ENCODE results near the gene PGPEP1. TPM values are rescaled to one million over a fixed set of nuclear protein-coding genes. Genes with fewer than 3 reads are reported as not detected.
A peak's percentile ranks its signal among the peaks of the same experiment; 100 is the strongest.
"Not testable (repeated sequence)": the region's sequence is repeated elsewhere in the genome, so short reads cannot be mapped to it uniquely, and the experiment has no call there.

PGPEP1 gene
- total RNA-seq, 1 donor from 2014 or later = 18.3 TPM

- DNase-seq (ENCODE audit: low spot score in 2 of 2) (no peak), FAIRE-seq (no peak)
Observed at GRCh38 chr19:18307271-18307681, 33.1 kb upstream of the PGPEP1 start.

- no peak for DNase-seq (ENCODE audit: low spot score in 2 of 2)
- no peak for FAIRE-seq
Observed at GRCh38 chr19:18308051-18308947, 32.1 kb upstream of the PGPEP1 start.

- DNase-seq (ENCODE audit: low spot score in 2 of 2) (no peak), FAIRE-seq (no peak)
Observed at GRCh38 chr19:18308948-18309325, 31.5 kb upstream of the PGPEP1 start.

- no peak for DNase-seq (ENCODE audit: low spot score in 2 of 2)
- FAIRE-seq = no peak
Observed at GRCh38 chr19:18309525-18310064, 30.8 kb upstream of the PGPEP1 start.

GRCh38 chr19:18310118-18310909, 30.1 kb upstream of the PGPEP1 start:
- DNase-seq (ENCODE audit: low spot score in 2 of 2) = no peak
- FAIRE-seq = no peak

GRCh38 chr19:18310966-18311365, 29.4 kb upstream of the PGPEP1 start:
- no peak for FAIRE-seq
- no peak for DNase-seq (ENCODE audit: low spot score in 2 of 2)

- no peak for DNase-seq (ENCODE audit: low spot score in 2 of 2)
- FAIRE-seq = no peak
Observed at GRCh38 chr19:18311502-18312091, 28.8 kb upstream of the PGPEP1 start.

- DNase-seq (ENCODE audit: low spot score in 2 of 2) (no peak), FAIRE-seq (no peak)
Observed at GRCh38 chr19:18312092-18312534, 28.3 kb upstream of the PGPEP1 start.

- DNase-seq (ENCODE audit: low spot score in 2 of 2) (no peak), FAIRE-seq (no peak)
Observed at GRCh38 chr19:18313398-18313797, 27.0 kb upstream of the PGPEP1 start.

- no peak for FAIRE-seq
- no peak for DNase-seq (ENCODE audit: low spot score in 2 of 2)
Observed at GRCh38 chr19:18317961-18318800, 22.2 kb upstream of the PGPEP1 start.

- no peak for DNase-seq (ENCODE audit: low spot score in 2 of 2)
- FAIRE-seq = no peak
Observed at GRCh38 chr19:18319591-18320135, 20.7 kb upstream of the PGPEP1 start.

GRCh38 chr19:18320865-18321733, 19.3 kb upstream of the PGPEP1 start:
- DNase-seq (ENCODE audit: low spot score in 2 of 2) = no peak
- no peak for FAIRE-seq

- no peak for FAIRE-seq
- DNase-seq (ENCODE audit: low spot score in 2 of 2) = no peak
Observed at GRCh38 chr19:18321734-18322102, 18.7 kb upstream of the PGPEP1 start.

- FAIRE-seq (no peak), DNase-seq (ENCODE audit: low spot score in 2 of 2) (no peak)
Observed at GRCh38 chr19:18322318-18322758, 18.1 kb upstream of the PGPEP1 start.

GRCh38 chr19:18322759-18323460, 17.5 kb upstream of the PGPEP1 start, which contains the start of gene LSM4:
Gene LSM4 (minus strand): TSS chr19:18323076. CDS start chr19:18323020, 56 bp downstream.
- no peak for FAIRE-seq
- DNase-seq (ENCODE audit: low spot score in 2 of 2) = peak; percentile 97 to 99

GRCh38 chr19:18324373-18324731, 16.0 kb upstream of the PGPEP1 start:
- not testable (repeated sequence) for FAIRE-seq; DNase-seq (ENCODE audit: low spot score in 2 of 2)

- DNase-seq (ENCODE audit: low spot score in 2 of 2) (no peak), FAIRE-seq (no peak)
Observed at GRCh38 chr19:18326772-18327171, 13.6 kb upstream of the PGPEP1 start.
